Gastrocnemius medialis (tissue), 4 donors: ENCODE results near the gene GGT1. TPM values are rescaled to one million over a fixed set of nuclear protein-coding genes. Genes with fewer than 3 reads are reported as not detected.
"Not testable (repeated sequence)": the region's sequence is repeated elsewhere in the genome, so short reads cannot be mapped to it uniquely, and the experiment has no call there.

Source experiments
- ATAC-seq, 2 donors: fragments of 150-250 bp; one replicate each; pipeline ENCODE4 v1.9.1; 2016
- DNase-seq, 2 donors: peaks; one replicate each; pipeline ENCODE4 v3.0.0-alpha.2; 2019
- H3K27ac ChIP-seq, 4 donors: fragments of 200-600 bp; sonication (generic); 1 replicate in 1 of 4; 2 replicates in 3 of 4; pipeline ENCODE4 v1.5.1; 2016 to 2018; ENCODE audit warnings: mild to moderate bottlenecking in 2 of 4, moderate library complexity in 1 of 4
- H3K27me3 ChIP-seq, 3 donors: fragments of 200-600 bp; sonication (generic) in 2 of 3; 1 replicate in 1 of 3; 2 replicates in 2 of 3; pipeline versions ENCODE4 v1.5.1 to v1.6.0; 2016 to 2019; ENCODE audit warnings: mild to moderate bottlenecking in 1 of 3, moderate library complexity in 1 of 3
- H3K36me3 ChIP-seq, 2 donors: fragments of 200-600 bp; sonication (generic) in 1 of 2; one replicate each; pipeline ENCODE4 v1.5.1; 2017 to 2018
- H3K4me1 ChIP-seq, 2 donors: fragments of 200-600 bp; sonication (generic) in 1 of 2; one replicate each; pipeline ENCODE4 v1.5.1; 2016 to 2017; ENCODE audit warnings: mild to moderate bottlenecking in 2 of 2
- H3K4me3 ChIP-seq, 4 donors: fragments of 200-600 bp; sonication (generic) in 3 of 4; 1 replicate in 1 of 4; 2 replicates in 3 of 4; pipeline ENCODE4 v1.5.1; 2016 to 2019; ENCODE audit warnings: mild to moderate bottlenecking in 2 of 4
- H3K9me3 ChIP-seq, 3 donors: fragments of 200-600 bp; sonication (generic) in 2 of 3; 1 replicate in 1 of 3; 2 replicates in 2 of 3; pipeline ENCODE4 v1.5.1; 2016 to 2019
- CTCF ChIP-seq, 5 experiments: fragments of 450-650 bp in 3 of 5; fragments of 200-600 bp in 2 of 5; sonication (generic) in 2 of 5; IDR thresholded peaks in 4 of 5; conservative IDR thresholded peaks in 1 of 5; 1 replicate in 4 of 5; 2 replicates in 1 of 5; pipeline ENCODE4 v1.5.1; 2016 to 2019; ENCODE audit warnings: antibody characterized with exemption in 5 of 5, mild to moderate bottlenecking in 3 of 5, moderate library complexity in 3 of 5
- POLR2A ChIP-seq, 2 donors: fragments of 450-650 bp; IDR thresholded peaks; one replicate each; pipeline ENCODE4 v1.6.1; 2017; ENCODE audit warnings: antibody characterized with exemption in 2 of 2, mild to moderate bottlenecking in 2 of 2, moderate library complexity in 2 of 2
- in situ Hi-C, 4 donors: fragments of 200-750 bp; cut with MboI; loops; one replicate each; pipeline versions ENCODE4 v1.15.0 to v1.8.0; 2017; ENCODE audit warnings: low sequenced_read_pairs in 4 of 4
- intact Hi-C: fragments of 100-400 bp; cut with DNase I; formaldehyde crosslinking; loops from one replicate; pipeline ENCODE4 v1.15.1; 2023; ENCODE audit warnings: low total_unique reads
- total RNA-seq, 4 donors: library from RNA; depleted of rRNA; stranded (reverse); fragments of >200 nt; gene quantifications; one replicate each; pipeline versions ENCODE4 v1.1.0 to v1.2.3, GENCODE V29; 2016

GGT1 gene
- 1 to 10 TPM in 2 of 4 donors, under 1 TPM in 2; 0.29 to 1.3 (median 0.94) TPM for total RNA-seq

- intact Hi-C loops, H3K4me3 ChIP-seq, H3K27ac ChIP-seq, H3K36me3 ChIP-seq, H3K4me1 ChIP-seq, ATAC-seq, H3K27me3 ChIP-seq, DNase-seq, in situ Hi-C loops, H3K9me3 ChIP-seq: not testable (repeated sequence)
Observed at GRCh38 chr22:24602847-24603769, at the start of gene GGT1. GGT1 (plus strand) TSS chr22:24603193; CDS start chr22:24611082, 7,889 bp downstream.

- in situ Hi-C loops (no loop called here), intact Hi-C loops (no loop called here)
- Histone ChIP-seq H3K9me3 (no peaks in the 10 kb centered on the region), H3K27me3 (no peaks in the 10 kb centered on the region), H3K4me1 (peaks cover 65 to 78% of the 10 kb centered on the region in 2 donors), H3K36me3 (peaks cover 0 to 11% of the 10 kb centered on the region in 2 donors), H3K27ac (peak overlapping the region; percentile 96 to 99 (median 99)), H3K4me3 (peak overlapping the region; percentile 79 to 97 (median 92))
- TF ChIP-seq CTCF (IDR thresholded peaks at IDR 0.05 in 4 of 5, conservative IDR thresholded peaks at IDR 0.05 in 1 of 5): no peak
- TF ChIP-seq POLR2A (IDR thresholded peaks at IDR 0.05): peak; percentile 23 to 45
- ATAC-seq (peak; percentile 19 to 43), DNase-seq (peak; percentile 64 to 78)
Observed at GRCh38 chr22:24553597-24554312, 49.2 kb upstream of the GGT1 start.

- Histone ChIP-seq H3K27ac (peak within 1 kb of the TSS; percentile 96 to 99 (median 99)), H3K4me1 (peaks cover 69 to 80% of the 10 kb centered on the region in 2 donors), H3K4me3 (peak within 1 kb of the TSS; percentile 88 to 97 (median 96)), H3K9me3 (no peaks in the 10 kb centered on the region), H3K36me3 (peaks cover 0 to 16% of the 10 kb centered on the region in 2 donors), H3K27me3 (no peaks in the 10 kb centered on the region)
- in situ Hi-C loops (no loop called here), intact Hi-C loops (loop anchor here (1.0 kb wide), 1 partner anchor 39 kb away; the partner anchor contains the start of gene LRRC75B)
- peak; percentile 27 to 54 for DNase-seq
- TF ChIP-seq POLR2A (IDR thresholded peaks at IDR 0.05): peak; percentile 94 to 96
- TF ChIP-seq CTCF (IDR thresholded peaks at IDR 0.05 in 4 of 5, conservative IDR thresholded peaks at IDR 0.05 in 1 of 5): no peak
- peak; percentile 9 to 12 for ATAC-seq
Observed at GRCh38 chr22:24554313-24555164, 48.5 kb upstream of the GGT1 start, which contains the start of gene GUCD1. GUCD1 (minus strand) TSS chr22:24555138; CDS start chr22:24554991, 147 bp downstream.

GRCh38 chr22:24555165-24556039, 47.6 kb upstream of the GGT1 start, which contains the start of gene SNRPD3:
SNRPD3 (plus strand) TSS chr22:24555999; CDS start chr22:24557675, 1,676 bp downstream.
- peak; percentile 100 for DNase-seq
- in situ Hi-C loops: no loop called here
- peaks cover 0 to 16% of the 10 kb centered on the region in 2 donors for H3K36me3 ChIP-seq
- H3K9me3 ChIP-seq: no peaks in the 10 kb centered on the region
- H3K27ac ChIP-seq: peak within 1 kb of the TSS; percentile 96 to 99 (median 99)
- peak within 1 kb of the TSS; percentile 88 to 97 (median 96) for H3K4me3 ChIP-seq
- H3K4me1 ChIP-seq: peaks cover 65 to 79% of the 10 kb centered on the region in 2 donors
- TF ChIP-seq POLR2A (IDR thresholded peaks at IDR 0.05) (peak; percentile 67 to 74), CTCF (IDR thresholded peaks at IDR 0.05 in 4 of 5, conservative IDR thresholded peaks at IDR 0.05 in 1 of 5) (peak in 4 of 5 experiments; percentile 32 to 44 (median 38))
- H3K27me3 ChIP-seq: no peaks in the 10 kb centered on the region
- intact Hi-C loops: loop anchor here (1.0 kb wide), 1 partner anchor 38 kb away; the partner anchor contains the start of gene LRRC75B
- peak; percentile 76 to 79 for ATAC-seq
